ENCODE measurements around the gene VRK1. TPM values are rescaled to one million over a fixed set of nuclear protein-coding genes. Genes with fewer than 3 reads are reported as not detected.
"Not testable (repeated sequence)": the region's sequence is repeated elsewhere in the genome, so short reads cannot be mapped to it uniquely, and the experiment has no call there.

VRK1 gene
- total and polyA plus RNA-seq, 2 of the 4 experiments (the other 2 are of a cell fraction) = 14.2 to 19.9 TPM

GRCh38 chr14:96765205-96765604, 32.0 kb upstream of the VRK1 start:
- DNase-seq; H4K8ac ChIP-seq (ENCODE audit: low read depth in 2 of 2, low read length in 2 of 2); H4K91ac ChIP-seq (ENCODE audit: insufficient read depth, low read depth, low read length); H4K20me1 ChIP-seq (ENCODE audit: insufficient read depth, low read length); H2AK9ac ChIP-seq (replicated peaks; ENCODE audit: low read depth, low read length, poor library complexity); dilution Hi-C loops (cut with HindIII; ENCODE audit: low sequenced_read_pairs, unreplicated experiment); H3K4me3 ChIP-seq (ENCODE audit: insufficient read depth, low read depth, low read length); H4K5ac ChIP-seq (ENCODE audit: low read depth, low read length); H2AFZ ChIP-seq (replicated peaks; ENCODE audit: low read length, poor library complexity); H3K4me2 ChIP-seq (ENCODE audit: low read depth, low read length); H2AK5ac ChIP-seq (ENCODE audit: low read depth, low read length); H3K4ac ChIP-seq (ENCODE audit: low read depth, low read length); H3K27ac ChIP-seq (ENCODE audit: insufficient read depth, low read length); H3K14ac ChIP-seq (replicated peaks; ENCODE audit: low read depth, low read length); H3K18ac ChIP-seq (ENCODE audit: low read depth, low read length); H3K9me1 ChIP-seq (ENCODE audit: insufficient read depth, low read length); H3K27me3 ChIP-seq (ENCODE audit: control insufficient read depth, insufficient read depth, low read length); H2BK20ac ChIP-seq (ENCODE audit: low read depth, low read length); H3K56ac ChIP-seq (ENCODE audit: extremely low read depth, insufficient read depth, low read length); H3K4me1 ChIP-seq (ENCODE audit: control insufficient read depth, insufficient read depth, low read length); H3K23ac ChIP-seq (ENCODE audit: low read depth, low read length); H2BK5ac ChIP-seq (ENCODE audit: low read depth, low read length, poor library complexity, severe bottlenecking); BruUV-seq (replicated peaks); H3K79me1 ChIP-seq (ENCODE audit: low read depth in 1 of 2, low read length in 2 of 2); H3K36me3 ChIP-seq (ENCODE audit: control insufficient read depth, insufficient read depth, low read length); ATAC-seq (ENCODE audit: low read depth); CTCF ChIA-PET; H2BK15ac ChIP-seq (ENCODE audit: low read depth, low read length); H2BK120ac ChIP-seq (ENCODE audit: low read depth, low read length); H3K9ac ChIP-seq (ENCODE audit: low read depth, low read length); H3K9me3 ChIP-seq (ENCODE audit: control insufficient read depth, insufficient read depth, low read length); POLR2A ChIA-PET (ENCODE audit: unreplicated experiment); in situ Hi-C loops (cut with MboI; ENCODE audit: low sequenced_read_pairs); intact Hi-C loops (cut with micrococcal nuclease): not testable (repeated sequence)
- no CpG with 5 or more reads among the region's 1 CpG for WGBS, 2 experiments (ENCODE audit: extremely low coverage in 2 of 2, insufficient read length in 1 of 2)
